OCI-LY7 (cell line): ENCODE results near the gene GABRA1.

Source experiments
- EZH2phosphoT487 ChIP-seq: fragments of 200-600 bp; sonication (generic); IDR thresholded peaks from 2 replicates; pipeline ENCODE4 v1.6.1; 2018; ENCODE audit warnings: low read depth, borderline replicate concordance, mild to moderate bottlenecking, mixed run types, antibody characterized with exemption, low read length, moderate library complexity, mixed read lengths
- TF ChIP-seq, protein P1 (sequence below): fragments of 200-600 bp; sonication (generic); conservative IDR thresholded peaks from 2 replicates; pipeline ENCODE4 v1.5.1; 2014; ENCODE audit warnings: mild to moderate bottlenecking, antibody characterized with exemption, low read length, moderate library complexity, mixed read lengths

DNA sequence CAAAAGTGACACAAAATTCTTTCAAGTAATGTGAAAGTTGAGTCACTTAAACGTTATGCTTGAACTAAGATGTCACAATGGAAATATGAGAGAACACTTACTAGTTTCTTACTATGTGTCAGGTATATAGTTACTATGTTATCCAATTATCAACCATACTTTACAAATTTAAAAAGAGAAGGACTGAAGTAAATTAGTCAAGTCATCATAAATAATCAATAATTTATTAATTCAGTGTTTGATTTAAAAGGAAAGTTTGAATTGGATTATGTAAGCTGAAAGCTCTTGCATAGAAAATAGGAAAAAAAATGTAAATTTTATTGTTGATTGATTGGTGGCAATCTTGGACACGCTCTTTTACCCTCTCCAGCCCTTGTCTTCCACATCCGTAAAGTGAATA, 76.3 kb downstream of the GABRA1 start:
- TF ChIP-seq, protein P1, sequence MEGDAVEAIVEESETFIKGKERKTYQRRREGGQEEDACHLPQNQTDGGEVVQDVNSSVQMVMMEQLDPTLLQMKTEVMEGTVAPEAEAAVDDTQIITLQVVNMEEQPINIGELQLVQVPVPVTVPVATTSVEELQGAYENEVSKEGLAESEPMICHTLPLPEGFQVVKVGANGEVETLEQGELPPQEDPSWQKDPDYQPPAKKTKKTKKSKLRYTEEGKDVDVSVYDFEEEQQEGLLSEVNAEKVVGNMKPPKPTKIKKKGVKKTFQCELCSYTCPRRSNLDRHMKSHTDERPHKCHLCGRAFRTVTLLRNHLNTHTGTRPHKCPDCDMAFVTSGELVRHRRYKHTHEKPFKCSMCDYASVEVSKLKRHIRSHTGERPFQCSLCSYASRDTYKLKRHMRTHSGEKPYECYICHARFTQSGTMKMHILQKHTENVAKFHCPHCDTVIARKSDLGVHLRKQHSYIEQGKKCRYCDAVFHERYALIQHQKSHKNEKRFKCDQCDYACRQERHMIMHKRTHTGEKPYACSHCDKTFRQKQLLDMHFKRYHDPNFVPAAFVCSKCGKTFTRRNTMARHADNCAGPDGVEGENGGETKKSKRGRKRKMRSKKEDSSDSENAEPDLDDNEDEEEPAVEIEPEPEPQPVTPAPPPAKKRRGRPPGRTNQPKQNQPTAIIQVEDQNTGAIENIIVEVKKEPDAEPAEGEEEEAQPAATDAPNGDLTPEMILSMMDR, result no peak
- no peak for TF ChIP-seq EZH2phosphoT487
